ENCODE data around the gene POLRMT. TPM values are rescaled to one million over a fixed set of nuclear protein-coding genes. Genes with fewer than 3 reads are reported as not detected.

POLRMT gene
- total RNA-seq, 1 donor from 2014 or later, result 63.4 TPM

- intact Hi-C loops (cut with micrococcal nuclease), result loop anchor here (1.0 to 5.0 kb wide), 8 partner anchors 17 to 584 kb away; partner anchors contain the start of genes HCN2, MIDN, PTBP1 and RNU6-2
These were observed 30.4 kb upstream of the POLRMT start for GRCh38 chr19:663682-664117.

GRCh38 chr19:662962-663681, 29.8 kb upstream of the POLRMT start, which contains the start of gene RNF126:
Gene RNF126 (minus strand): TSS chr19:663214. CDS start chr19:663121, 93 bp downstream.
- intact Hi-C loops (cut with micrococcal nuclease), result loop anchor here (1.0 to 5.0 kb wide), 8 partner anchors 17 to 584 kb away; partner anchors contain the start of genes BSG, HCN2, MIDN and PTBP1

- intact Hi-C loops (cut with micrococcal nuclease), result loop anchor here (1.0 to 5.0 kb wide), 5 partner anchors 75 to 585 kb away; partner anchors contain the start of genes BSG, HCN2, MIDN and RNU6-2
These were observed 29.0 kb upstream of the POLRMT start for GRCh38 chr19:662207-662961.

DNA sequence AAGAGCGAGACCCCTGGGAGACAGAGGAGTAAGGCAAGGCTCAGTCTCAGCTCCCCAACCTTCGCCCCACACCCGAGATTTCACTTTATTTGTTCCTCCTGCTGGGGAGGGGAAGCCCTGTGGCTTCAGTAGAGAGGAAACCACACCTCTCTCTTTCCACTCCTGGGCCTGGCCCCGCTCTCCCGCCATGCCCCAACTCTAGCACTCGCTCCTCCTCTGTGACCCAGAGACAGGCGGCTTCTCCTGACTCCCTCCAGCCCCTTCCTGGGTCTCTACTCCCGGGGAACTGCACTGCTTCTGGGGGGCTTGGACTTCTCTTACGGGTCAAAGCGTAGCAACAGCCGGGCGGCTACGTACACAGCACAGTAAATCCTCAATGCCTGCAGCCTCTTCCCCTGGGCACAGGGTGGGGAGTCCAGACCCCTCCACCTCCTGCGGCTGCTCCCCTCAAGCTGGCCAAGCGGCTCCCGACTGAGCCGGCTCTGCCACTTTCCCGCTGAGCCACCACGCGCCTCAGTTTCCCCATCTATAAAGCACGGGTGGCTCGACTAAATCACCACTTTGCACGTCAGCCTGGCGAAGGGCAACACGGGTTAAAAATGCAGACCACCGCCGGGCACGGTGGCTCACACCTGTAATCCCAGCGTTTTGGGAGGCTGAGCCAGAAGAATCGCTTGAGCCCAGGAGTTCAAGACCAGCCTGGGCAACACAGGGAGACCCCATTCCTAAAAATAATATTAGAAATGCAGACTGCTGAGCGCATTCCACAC, 28.3 kb upstream of the POLRMT start:
- intact Hi-C loops (cut with micrococcal nuclease), result loop anchor here (1.0 to 5.0 kb wide), 8 partner anchors 28 to 586 kb away; partner anchors contain the start of genes BSG, HCN2, MIDN and POLRMT

DNA sequence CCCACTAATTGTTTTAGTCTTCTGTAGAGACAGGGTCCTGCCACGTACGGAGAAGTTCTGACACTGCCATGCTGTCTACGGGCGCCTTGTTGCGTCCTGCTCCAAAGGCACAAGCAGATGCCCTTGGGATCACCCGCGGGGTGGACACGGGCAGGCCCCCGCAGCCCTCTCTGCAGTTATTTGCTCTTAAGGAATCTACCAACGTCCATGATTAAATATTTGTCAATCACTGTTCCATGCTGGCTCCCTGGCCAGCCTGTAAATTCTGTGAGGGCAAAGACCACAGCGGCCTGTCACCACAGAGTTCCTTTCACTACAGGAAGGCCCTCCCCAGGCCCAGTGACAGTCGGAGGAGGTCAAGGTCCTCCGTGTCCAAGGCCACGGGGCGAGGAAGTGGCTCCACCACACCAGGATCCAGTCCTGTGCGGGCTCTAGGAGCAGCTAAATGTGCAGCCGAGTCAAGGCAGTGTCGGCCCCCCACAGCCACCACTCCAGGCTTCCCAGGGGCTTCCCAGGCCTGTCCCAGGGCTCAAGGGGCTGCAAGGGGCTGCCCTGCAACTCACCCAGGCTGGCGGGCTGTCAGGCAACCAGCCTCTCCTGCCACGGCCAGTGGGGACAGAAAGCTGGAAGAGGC, 27.6 kb upstream of the POLRMT start:
- intact Hi-C loops (cut with micrococcal nuclease), result loop anchor here (1.0 to 5.0 kb wide), 6 partner anchors 28 to 586 kb away; partner anchors contain the start of genes HCN2, MIDN, POLRMT and RNU6-2

- intact Hi-C loops (cut with micrococcal nuclease), result no loop called here
These were observed 25.8 kb upstream of the POLRMT start for GRCh38 chr19:658916-659839.

GRCh38 chr19:658059-658839, 24.9 kb upstream of the POLRMT start:
- intact Hi-C loops (cut with micrococcal nuclease), result no loop called here

DNA sequence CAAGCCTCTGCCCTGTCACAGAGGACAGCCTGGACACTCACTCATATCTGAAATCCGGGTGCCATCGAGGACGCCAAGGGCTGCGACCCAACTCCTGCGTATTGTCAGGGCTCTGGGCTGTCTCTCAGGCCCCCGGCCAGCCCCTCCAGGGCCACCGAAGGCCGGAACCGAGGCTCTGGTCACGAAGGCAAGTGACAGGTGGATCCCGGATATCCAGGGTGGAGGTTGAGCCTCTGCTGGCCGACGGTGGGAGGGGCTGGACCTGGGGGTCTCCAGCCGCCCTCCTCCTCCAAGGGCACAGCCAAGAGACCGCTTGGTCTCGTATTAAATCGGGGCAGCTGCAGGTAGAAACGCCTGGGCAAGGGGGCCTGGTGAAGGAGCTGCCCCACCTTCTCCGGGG, 24.3 kb upstream of the POLRMT start:
- intact Hi-C loops (cut with micrococcal nuclease), result no loop called here

DNA sequence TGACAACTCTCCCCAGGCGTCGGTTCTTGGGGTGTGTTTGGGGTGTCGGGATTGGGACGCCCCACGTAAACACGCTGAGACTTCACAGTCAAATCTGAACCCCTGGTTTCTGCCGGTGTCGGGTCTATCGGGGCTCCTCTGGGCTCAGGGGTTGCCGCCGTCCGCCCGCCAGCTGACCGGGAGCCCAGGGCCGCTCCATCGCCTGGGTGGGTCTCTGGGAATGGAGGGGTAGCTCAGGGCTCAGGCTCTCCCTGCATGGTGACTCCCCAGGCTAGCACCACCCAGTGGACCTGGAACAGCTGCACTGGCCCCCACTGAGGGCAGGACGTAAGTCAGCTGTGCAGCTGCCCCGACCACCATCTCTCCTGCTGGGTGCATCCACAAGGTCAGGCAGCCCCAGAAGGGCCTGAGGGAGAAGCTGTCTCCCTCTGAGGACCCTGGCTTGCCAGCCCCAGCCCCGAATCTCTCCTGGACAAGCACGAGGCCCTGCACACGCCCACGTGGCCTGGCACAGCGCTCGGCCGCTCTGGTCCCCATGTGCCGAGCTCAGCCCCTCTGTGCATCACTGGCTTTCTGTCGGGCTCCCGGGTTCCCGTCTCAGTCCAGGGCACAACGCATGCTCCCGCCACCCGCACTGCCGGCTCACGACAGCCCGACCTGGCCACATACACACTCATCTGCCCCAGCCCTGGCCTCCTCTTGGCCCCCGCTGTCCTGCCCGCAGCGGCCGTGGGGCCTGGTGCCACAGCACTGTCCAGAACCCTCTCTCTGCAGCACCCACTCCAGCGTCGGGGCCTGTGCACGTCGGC, 23.6 kb upstream of the POLRMT start:
- intact Hi-C loops (cut with micrococcal nuclease), result no loop called here

DNA sequence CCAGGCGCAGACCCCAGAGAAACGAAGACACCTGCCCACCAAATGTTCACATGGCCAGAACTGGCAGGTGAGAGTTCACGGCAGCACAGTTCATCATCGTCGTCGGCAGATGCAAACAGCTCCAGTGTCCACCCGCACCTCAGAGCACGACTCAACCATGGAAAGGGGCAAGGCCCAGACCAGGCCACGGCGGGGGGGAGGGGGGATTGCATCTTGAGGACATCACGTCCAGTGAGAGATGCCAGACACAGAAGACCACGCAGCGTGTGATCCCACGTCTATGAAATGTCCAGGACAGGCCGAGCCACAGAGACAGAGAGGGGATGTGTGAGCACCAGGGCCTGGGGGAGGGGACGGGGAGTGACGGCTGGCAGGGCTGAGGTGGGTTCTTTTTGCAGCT, 22.4 kb upstream of the POLRMT start:
- intact Hi-C loops (cut with micrococcal nuclease), result no loop called here

GRCh38 chr19:653425-653824, 20.1 kb upstream of the POLRMT start:
- intact Hi-C loops (cut with micrococcal nuclease), result no loop called here

DNA sequence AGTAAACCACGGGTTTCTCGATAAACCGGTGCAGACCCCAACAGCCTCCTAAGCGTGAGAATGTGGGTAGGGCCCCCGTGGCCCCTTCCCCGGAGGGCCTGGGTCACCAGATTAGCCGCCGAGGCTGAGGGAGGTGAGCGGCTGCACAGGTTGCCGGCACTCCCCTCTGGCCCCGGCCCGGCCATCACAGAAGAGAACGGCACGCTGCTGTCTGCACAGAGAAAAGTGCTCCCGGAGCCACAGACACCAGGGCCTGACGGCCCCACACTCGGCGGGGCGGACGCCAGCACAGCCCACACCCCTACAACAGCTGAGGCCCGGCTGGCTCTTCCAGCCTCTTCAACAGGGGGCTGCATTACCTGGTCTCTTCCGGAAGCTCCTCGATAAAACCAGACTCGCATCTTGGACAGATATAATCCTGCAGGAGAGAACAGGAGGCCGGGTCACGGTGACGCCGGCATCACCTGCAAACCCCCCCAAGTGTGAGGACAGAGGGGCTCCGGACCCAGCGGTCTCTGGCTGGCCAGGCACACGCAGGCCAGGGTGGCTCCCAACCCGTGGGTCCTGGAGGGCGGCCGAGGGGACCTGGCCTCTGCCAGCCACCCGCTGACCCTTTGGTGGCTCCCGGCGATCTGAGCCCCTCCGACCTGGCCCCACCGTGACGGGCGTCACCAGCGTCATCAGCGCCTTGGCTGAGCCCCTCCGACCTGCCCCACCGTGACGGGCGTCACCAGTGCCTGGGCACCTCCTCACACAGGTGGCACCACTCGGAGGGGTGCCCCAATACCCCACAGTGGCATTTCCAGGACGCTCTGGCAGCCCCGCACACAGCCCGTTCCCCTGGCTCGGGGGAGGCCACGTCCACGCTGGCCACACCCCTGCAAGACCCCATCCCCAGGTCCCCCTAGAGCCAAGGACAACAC, 19.4 kb upstream of the POLRMT start:
- intact Hi-C loops (cut with micrococcal nuclease), result no loop called here

DNA sequence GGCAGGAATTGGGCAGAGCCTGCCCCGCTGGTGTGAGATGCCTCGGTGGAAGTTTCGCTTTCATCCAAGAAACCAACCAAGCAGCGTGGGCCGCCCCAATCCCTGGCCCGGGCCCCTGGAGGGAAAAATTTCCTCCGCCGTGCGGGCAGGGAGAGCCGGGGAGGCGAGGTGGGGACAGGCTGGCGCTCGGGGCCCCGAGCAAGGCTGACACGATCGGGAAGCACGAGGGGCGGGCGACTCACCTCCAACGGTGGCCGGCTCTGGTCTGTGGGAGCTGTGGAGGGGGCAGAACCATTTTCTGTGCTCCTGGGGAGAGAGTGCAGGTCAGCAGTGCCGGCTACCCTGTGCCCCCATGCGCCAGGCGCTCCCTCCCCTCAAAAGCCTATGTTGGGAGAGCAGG, 18.7 kb upstream of the POLRMT start:
- intact Hi-C loops (cut with micrococcal nuclease), result no loop called here

- intact Hi-C loops (cut with micrococcal nuclease), result no loop called here
These were observed 17.9 kb upstream of the POLRMT start for GRCh38 chr19:651114-651818.

GRCh38 chr19:650121-650520, 16.8 kb upstream of the POLRMT start:
- intact Hi-C loops (cut with micrococcal nuclease), result no loop called here

Measured in T-helper 1 cell treated with Interleukin-12 subunit alpha and Interleukin-12 subunit beta and Interleukin-4 antibody, amounts not matched to agents 30 ng/mL and 1 ng/mL, for 36 hours (primary cell).